Gastrocnemius medialis (tissue), 4 donors: ENCODE data around the gene SASH3.

ENCODE experiments used
- POLR2A ChIP-seq, 2 donors: fragments of 450-650 bp; IDR thresholded peaks; one replicate each; pipeline ENCODE4 v1.6.1; 2017; ENCODE audit warnings: antibody characterized with exemption in 2 of 2, mild to moderate bottlenecking in 2 of 2, moderate library complexity in 2 of 2
- TF ChIP-seq, protein P1 (sequence below), 5 experiments: fragments of 450-650 bp in 3 of 5; fragments of 200-600 bp in 2 of 5; sonication (generic) in 2 of 5; IDR thresholded peaks in 4 of 5; conservative IDR thresholded peaks in 1 of 5; 1 replicate in 4 of 5; 2 replicates in 1 of 5; pipeline ENCODE4 v1.5.1; 2016 to 2019; ENCODE audit warnings: antibody characterized with exemption in 5 of 5, mild to moderate bottlenecking in 3 of 5, moderate library complexity in 3 of 5

DNA sequence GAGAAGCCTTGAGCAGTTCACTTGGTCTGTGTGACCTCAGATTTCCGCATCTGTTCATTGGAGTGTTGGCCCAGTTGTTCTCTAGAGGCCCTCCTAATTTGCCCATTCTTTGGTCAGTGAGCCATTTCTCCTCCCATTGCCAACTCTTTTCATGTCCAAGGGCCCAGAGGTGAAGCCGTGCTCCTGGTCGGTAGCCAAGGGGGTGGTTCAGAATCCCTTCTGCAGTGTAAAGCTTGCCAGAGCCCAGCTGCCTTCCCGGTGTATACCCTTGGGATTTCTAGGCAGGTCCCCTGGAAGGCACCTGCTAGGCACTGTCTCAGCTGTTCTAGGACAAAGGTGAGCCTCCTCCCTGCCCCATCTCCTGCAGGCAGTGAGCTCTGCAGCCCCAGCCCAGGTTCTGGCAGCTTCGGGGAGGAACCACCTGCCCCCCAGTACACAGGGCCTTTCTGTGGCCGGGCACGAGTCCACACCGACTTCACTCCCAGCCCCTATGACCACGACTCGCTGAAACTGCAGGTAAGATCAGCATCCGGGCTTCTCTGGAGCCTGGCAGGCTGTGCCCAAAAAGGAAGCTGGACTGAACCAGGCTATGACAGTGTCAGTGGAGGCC lies 12.3 kb downstream of the SASH3 start:
- TF ChIP-seq, protein P1, sequence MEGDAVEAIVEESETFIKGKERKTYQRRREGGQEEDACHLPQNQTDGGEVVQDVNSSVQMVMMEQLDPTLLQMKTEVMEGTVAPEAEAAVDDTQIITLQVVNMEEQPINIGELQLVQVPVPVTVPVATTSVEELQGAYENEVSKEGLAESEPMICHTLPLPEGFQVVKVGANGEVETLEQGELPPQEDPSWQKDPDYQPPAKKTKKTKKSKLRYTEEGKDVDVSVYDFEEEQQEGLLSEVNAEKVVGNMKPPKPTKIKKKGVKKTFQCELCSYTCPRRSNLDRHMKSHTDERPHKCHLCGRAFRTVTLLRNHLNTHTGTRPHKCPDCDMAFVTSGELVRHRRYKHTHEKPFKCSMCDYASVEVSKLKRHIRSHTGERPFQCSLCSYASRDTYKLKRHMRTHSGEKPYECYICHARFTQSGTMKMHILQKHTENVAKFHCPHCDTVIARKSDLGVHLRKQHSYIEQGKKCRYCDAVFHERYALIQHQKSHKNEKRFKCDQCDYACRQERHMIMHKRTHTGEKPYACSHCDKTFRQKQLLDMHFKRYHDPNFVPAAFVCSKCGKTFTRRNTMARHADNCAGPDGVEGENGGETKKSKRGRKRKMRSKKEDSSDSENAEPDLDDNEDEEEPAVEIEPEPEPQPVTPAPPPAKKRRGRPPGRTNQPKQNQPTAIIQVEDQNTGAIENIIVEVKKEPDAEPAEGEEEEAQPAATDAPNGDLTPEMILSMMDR (IDR thresholded peaks at IDR 0.05 in 4 of 5, conservative IDR thresholded peaks at IDR 0.05 in 1 of 5): no peak
- no peak for TF ChIP-seq POLR2A (IDR thresholded peaks at IDR 0.05)
